Stimulated activated CD4-positive, alpha-beta T cell treated with anti-CD3 and anti-CD28 coated beads, Interleukin-1b, Interleukin-23, amount 100 ng/mL, for 24 hours (primary cell): Measurements from ENCODE around the gene PDE4B.
"Not testable (repeated sequence)": the region's sequence is repeated elsewhere in the genome, so short reads cannot be mapped to it uniquely, and the experiment has no call there.

Experiments used
- DNase-seq, 4 experiments: peaks; one replicate each; pipeline ENCODE4 v3.0.0-alpha.2; 2020; ENCODE audit warnings: low read depth in 4 of 4, low spot score in 1 of 4

Gene PDE4B

GRCh38 chr1:66302184-66302742 lies 509.6 kb downstream of the PDE4B start:
- no peak for DNase-seq

- no peak for DNase-seq
These were observed 510.1 kb downstream of the PDE4B start for GRCh38 chr1:66302815-66303214.

GRCh38 chr1:66303646-66304045 lies 511.0 kb downstream of the PDE4B start:
- no peak for DNase-seq

GRCh38 chr1:66304128-66304527 lies 511.4 kb downstream of the PDE4B start:
- DNase-seq, result no peak

- no peak for DNase-seq
These were observed 513.2 kb downstream of the PDE4B start for GRCh38 chr1:66305927-66306326.

GRCh38 chr1:66309006-66309741 lies 516.5 kb downstream of the PDE4B start:
- DNase-seq, result no peak

- DNase-seq, result no peak
These were observed 518.4 kb downstream of the PDE4B start for GRCh38 chr1:66311092-66311491.

- DNase-seq, result no peak
These were observed 518.9 kb downstream of the PDE4B start for GRCh38 chr1:66311628-66312027.

GRCh38 chr1:66312271-66312990 lies 519.7 kb downstream of the PDE4B start:
- DNase-seq, result no peak

- DNase-seq, result no peak
These were observed 520.7 kb downstream of the PDE4B start for GRCh38 chr1:66313429-66313828.

GRCh38 chr1:66315671-66316070 lies 523.0 kb downstream of the PDE4B start:
- DNase-seq, result no peak

GRCh38 chr1:66316464-66317247 lies 524.0 kb downstream of the PDE4B start:
- DNase-seq, result no peak

- no peak for DNase-seq
These were observed 524.5 kb downstream of the PDE4B start for GRCh38 chr1:66317248-66317515.

GRCh38 chr1:66320231-66320630 lies 527.5 kb downstream of the PDE4B start:
- no peak for DNase-seq

GRCh38 chr1:66322462-66322861 lies 529.8 kb downstream of the PDE4B start:
- DNase-seq, result not testable (repeated sequence)

- no peak for DNase-seq
These were observed 531.4 kb downstream of the PDE4B start for GRCh38 chr1:66323958-66324625.

- DNase-seq, result no peak
These were observed 533.1 kb downstream of the PDE4B start for GRCh38 chr1:66325594-66326380.

GRCh38 chr1:66326867-66327266 lies 534.2 kb downstream of the PDE4B start:
- DNase-seq, result no peak

- DNase-seq, result no peak
These were observed 534.9 kb downstream of the PDE4B start for GRCh38 chr1:66327588-66327987.

GRCh38 chr1:66328896-66329295 lies 536.2 kb downstream of the PDE4B start:
- no peak for DNase-seq
